Measurements from ENCODE around the gene C5orf58.

DNA sequence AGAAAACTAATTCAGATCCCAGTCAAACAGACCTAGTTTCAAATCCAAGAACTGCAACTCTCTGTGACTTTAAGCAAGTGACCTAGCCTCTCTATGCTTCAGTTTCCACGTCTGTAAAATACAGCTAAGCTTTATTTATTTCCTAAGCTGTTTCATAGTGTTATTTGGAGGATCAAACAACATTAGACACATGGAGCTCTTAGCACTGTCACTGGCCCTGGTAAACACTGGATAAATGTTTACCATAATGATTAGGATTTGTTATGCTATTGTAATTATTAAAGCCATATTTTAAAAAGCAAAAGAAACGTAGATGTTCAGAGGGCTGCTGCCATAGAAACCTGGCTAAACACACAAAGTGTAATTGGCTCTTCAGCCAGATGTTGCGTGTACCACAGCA is 26.6 kb upstream of the C5orf58 start:
- TF ChIP-seq HDAC6 (IDR thresholded peaks at IDR 0.05; ENCODE audit: unreplicated experiment) (no peak), SMC3 (IDR thresholded peaks at IDR 0.05; ENCODE audit: borderline replicate concordance, low read length) (no peak), RAD51 (IDR thresholded peaks at IDR 0.05) (no peak)

All from GM12878 (cell line).